RWPE1 (cell line): ENCODE data around the gene ALKBH5.

Experiments used
- CTCF ChIA-PET: fragments of 350-600 bp; sonication (Branson Sonifier 250); formaldehyde crosslinking; extraction: SDS; loops from one replicate; lab custom pipeline; 2021; lab: Yijun Ruan, JAX
- POLR2A ChIA-PET: fragments of 400-600 bp; formaldehyde crosslinking; extraction: SDS; loops from one replicate; lab custom pipeline; 2020; ENCODE audit warnings: antibody characterized with exemption; ENCODE audit not compliant: low non-redundant PET; lab: Yijun Ruan, JAX
- DNase-seq: peaks from one replicate; pipeline ENCODE4 v3.0.0; 2012; ENCODE audit warnings: low spot score
- H3K27ac ChIP-seq: fragments of 450-650 bp; 2 replicates; pipeline ENCODE4 v1.5.1; 2017
- TF ChIP-seq, protein P1 (sequence below): fragments of 450-650 bp; conservative IDR thresholded peaks from 2 replicates; pipeline ENCODE4 v1.5.1; 2017; ENCODE audit warnings: low read depth, mild to moderate bottlenecking

ALKBH5 gene

GRCh38 chr17:18185832-18186626 lies 2.4 kb downstream of the ALKBH5 start:
- CTCF ChIA-PET, result interaction anchor here (0.6 to 1.3 kb wide), 2 partner anchors 44 to 425 kb away, joined by 3 to 5 read pairs; no protein-coding TSS in a partner anchor
- DNase-seq, result no peak
- peak overlapping the region; percentile 20; the same call in 1 of the 2 replicates for H3K27ac ChIP-seq
- TF ChIP-seq, protein P1, sequence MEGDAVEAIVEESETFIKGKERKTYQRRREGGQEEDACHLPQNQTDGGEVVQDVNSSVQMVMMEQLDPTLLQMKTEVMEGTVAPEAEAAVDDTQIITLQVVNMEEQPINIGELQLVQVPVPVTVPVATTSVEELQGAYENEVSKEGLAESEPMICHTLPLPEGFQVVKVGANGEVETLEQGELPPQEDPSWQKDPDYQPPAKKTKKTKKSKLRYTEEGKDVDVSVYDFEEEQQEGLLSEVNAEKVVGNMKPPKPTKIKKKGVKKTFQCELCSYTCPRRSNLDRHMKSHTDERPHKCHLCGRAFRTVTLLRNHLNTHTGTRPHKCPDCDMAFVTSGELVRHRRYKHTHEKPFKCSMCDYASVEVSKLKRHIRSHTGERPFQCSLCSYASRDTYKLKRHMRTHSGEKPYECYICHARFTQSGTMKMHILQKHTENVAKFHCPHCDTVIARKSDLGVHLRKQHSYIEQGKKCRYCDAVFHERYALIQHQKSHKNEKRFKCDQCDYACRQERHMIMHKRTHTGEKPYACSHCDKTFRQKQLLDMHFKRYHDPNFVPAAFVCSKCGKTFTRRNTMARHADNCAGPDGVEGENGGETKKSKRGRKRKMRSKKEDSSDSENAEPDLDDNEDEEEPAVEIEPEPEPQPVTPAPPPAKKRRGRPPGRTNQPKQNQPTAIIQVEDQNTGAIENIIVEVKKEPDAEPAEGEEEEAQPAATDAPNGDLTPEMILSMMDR, result no peak
- POLR2A ChIA-PET, result interaction anchor here (0.6 kb wide), 1 partner anchor 126 kb away, joined by 4 read pairs; no protein-coding TSS in a partner anchor

- TF ChIP-seq, protein P1, result no peak
- ChIA-PET CTCF (no interaction called here), POLR2A (interaction anchor here (0.6 kb wide), 1 partner anchor 126 kb away, joined by 4 read pairs; no protein-coding TSS in a partner anchor)
- no peak overlapping the region for H3K27ac ChIP-seq
- no peak for DNase-seq
These were observed 3.0 kb downstream of the ALKBH5 start for GRCh38 chr17:18186627-18186982.

GRCh38 chr17:18187226-18187625 lies 3.6 kb downstream of the ALKBH5 start:
- CTCF ChIA-PET, result no interaction called here
- POLR2A ChIA-PET, result no interaction called here
- TF ChIP-seq, protein P1, result no peak
- H3K27ac ChIP-seq, result no peak overlapping the region
- DNase-seq, result no peak

- ChIA-PET CTCF (interaction anchor here (0.7 to 1.1 kb wide), 2 partner anchors 8 to 9 kb away, joined by 3 to 4 read pairs; no protein-coding TSS in a partner anchor), POLR2A (no interaction called here)
- no peak for DNase-seq
- TF ChIP-seq, protein P1, result no peak
- H3K27ac ChIP-seq, result peak overlapping the region; percentile 70
These were observed 4.5 kb downstream of the ALKBH5 start for GRCh38 chr17:18187821-18188761.

- ChIA-PET CTCF (interaction anchor here (0.9 to 2.0 kb wide), 3 partner anchors 12 to 58 kb away, joined by 4 to 8 read pairs (median 5); no protein-coding TSS in a partner anchor), POLR2A (no interaction called here)
- H3K27ac ChIP-seq, result peak overlapping the region; percentile 47
These were observed 7.1 kb downstream of the ALKBH5 start for GRCh38 chr17:18190628-18191235.

More at GRCh38 chr17:18190628-18191235, 7.1 kb downstream of the ALKBH5 start:
- TF ChIP-seq, protein P1, result no peak
- no peak for DNase-seq
